Epithelial cell of esophagus (primary cell): ENCODE results near the gene PUM2.

Experiments used
- DNase-seq: peaks from one replicate; pipeline ENCODE4 v3.0.0; 2010; ENCODE audit warnings: low read depth
- H3K4me3 ChIP-seq: 2 replicates; pipeline ENCODE4 v1.5.1; 2011; ENCODE audit warnings: mild to moderate bottlenecking, low read length, control low read depth
- TF ChIP-seq, protein P1 (sequence below): IDR thresholded peaks from 2 replicates; pipeline ENCODE4 v1.5.1; 2011; ENCODE audit warnings: low read depth, mild to moderate bottlenecking, low read length, control low read depth, inconsistent platforms; ENCODE audit not compliant: insufficient read depth; ENCODE audit errors: missing control alignments

PUM2 gene

GRCh38 chr2:20350753-20351554 lies at the start of gene PUM2:
Gene PUM2 (minus strand): TSS chr2:20350844. CDS start chr2:20327360, 23,484 bp downstream.
- TF ChIP-seq, protein P1, sequence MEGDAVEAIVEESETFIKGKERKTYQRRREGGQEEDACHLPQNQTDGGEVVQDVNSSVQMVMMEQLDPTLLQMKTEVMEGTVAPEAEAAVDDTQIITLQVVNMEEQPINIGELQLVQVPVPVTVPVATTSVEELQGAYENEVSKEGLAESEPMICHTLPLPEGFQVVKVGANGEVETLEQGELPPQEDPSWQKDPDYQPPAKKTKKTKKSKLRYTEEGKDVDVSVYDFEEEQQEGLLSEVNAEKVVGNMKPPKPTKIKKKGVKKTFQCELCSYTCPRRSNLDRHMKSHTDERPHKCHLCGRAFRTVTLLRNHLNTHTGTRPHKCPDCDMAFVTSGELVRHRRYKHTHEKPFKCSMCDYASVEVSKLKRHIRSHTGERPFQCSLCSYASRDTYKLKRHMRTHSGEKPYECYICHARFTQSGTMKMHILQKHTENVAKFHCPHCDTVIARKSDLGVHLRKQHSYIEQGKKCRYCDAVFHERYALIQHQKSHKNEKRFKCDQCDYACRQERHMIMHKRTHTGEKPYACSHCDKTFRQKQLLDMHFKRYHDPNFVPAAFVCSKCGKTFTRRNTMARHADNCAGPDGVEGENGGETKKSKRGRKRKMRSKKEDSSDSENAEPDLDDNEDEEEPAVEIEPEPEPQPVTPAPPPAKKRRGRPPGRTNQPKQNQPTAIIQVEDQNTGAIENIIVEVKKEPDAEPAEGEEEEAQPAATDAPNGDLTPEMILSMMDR, result no peak
- peak within 1 kb of the TSS; percentile 96 for H3K4me3 ChIP-seq
- DNase-seq, result peak; percentile 97

- TF ChIP-seq, protein P1, result no peak
- H3K4me3 ChIP-seq, result no peak overlapping the region
- DNase-seq, result no peak
These were observed 49.7 kb upstream of the PUM2 start for GRCh38 chr2:20400306-20400705.

GRCh38 chr2:20398956-20399567 lies 48.4 kb upstream of the PUM2 start:
- H3K4me3 ChIP-seq, result no peak overlapping the region
- TF ChIP-seq, protein P1, result no peak
- DNase-seq, result peak; percentile 41

GRCh38 chr2:20397811-20398447 lies 47.3 kb upstream of the PUM2 start:
- peak; percentile 22 for DNase-seq
- no peak overlapping the region for H3K4me3 ChIP-seq
- TF ChIP-seq, protein P1, result no peak

DNA sequence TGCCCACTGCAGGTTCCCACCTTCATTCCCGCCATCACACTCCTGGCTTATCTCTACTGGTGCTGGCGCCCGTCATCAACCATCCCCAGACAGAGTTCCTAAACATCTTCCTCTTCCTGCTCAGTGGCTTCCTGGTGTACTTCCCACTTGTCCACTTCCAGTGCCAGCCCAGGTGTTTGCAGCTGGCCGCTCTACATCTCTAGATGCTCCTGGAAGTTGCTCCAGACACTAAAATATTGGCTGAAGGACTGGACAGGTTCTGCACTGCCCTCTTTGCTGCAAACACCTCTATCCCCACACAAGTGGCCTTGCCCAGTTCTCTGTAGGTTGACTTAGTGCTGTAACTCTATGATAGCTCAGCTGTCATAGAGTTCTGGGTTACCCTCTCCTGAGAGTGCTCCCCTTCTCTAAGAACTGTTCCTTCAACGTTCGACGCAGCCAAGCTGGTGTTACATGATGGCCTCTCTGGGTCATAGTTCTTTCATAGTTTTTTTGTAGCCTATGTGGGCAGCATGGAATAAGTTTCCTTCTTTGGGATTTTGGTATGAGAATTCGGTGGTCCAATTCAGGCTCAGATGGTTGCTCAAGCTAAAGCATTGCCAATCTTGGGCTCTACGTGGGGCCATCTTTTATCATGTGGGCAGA lies 45.8 kb upstream of the PUM2 start:
- TF ChIP-seq, protein P1, result no peak
- no peak overlapping the region for H3K4me3 ChIP-seq
- no peak for DNase-seq

DNA sequence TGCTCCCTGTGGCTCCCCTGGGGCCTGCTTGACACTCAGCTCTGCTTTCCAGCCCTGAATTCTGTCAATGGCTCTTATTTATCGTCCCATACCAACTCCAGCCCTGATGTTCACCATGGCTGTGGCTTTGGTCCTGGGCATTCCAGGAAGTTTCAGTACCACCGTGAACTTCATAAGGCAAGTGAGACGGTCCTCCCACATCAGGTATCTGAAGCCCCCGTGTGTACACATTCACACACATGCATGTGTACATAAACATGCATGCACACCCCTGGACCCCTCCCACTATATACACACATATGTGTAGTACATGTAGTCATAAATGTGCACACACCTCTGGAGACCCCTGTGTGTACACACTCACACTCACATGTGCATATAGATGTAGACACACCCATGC lies 43.3 kb upstream of the PUM2 start:
- no peak overlapping the region for H3K4me3 ChIP-seq
- TF ChIP-seq, protein P1, result no peak
- no peak for DNase-seq
